ENCODE measurements around the gene CEP170.

CEP170 gene

GRCh38 chr1:243267914-243268653 is 13.0 kb upstream of the CEP170 start:
- DNase-seq = no peak

GRCh38 chr1:243267471-243267880 is 12.4 kb upstream of the CEP170 start:
- no peak for DNase-seq

- no peak for DNase-seq
These were observed 11.2 kb upstream of the CEP170 start for GRCh38 chr1:243266231-243266630.

GRCh38 chr1:243264717-243265116 is 9.6 kb upstream of the CEP170 start:
- no peak for DNase-seq

GRCh38 chr1:243261390-243261789 is 6.3 kb upstream of the CEP170 start:
- DNase-seq = no peak

GRCh38 chr1:243260221-243260880 is 5.3 kb upstream of the CEP170 start:
- no peak for DNase-seq

- no peak for DNase-seq
These were observed 3.6 kb upstream of the CEP170 start for GRCh38 chr1:243258731-243259130.

GRCh38 chr1:243257189-243257588 is 2.1 kb upstream of the CEP170 start:
- DNase-seq = no peak

GRCh38 chr1:243256590-243256989 is 1.5 kb upstream of the CEP170 start:
- DNase-seq = no peak

- peak; percentile 100 for DNase-seq
These were observed 871 bp upstream of the CEP170 start, which contains the start of gene SDCCAG8 for GRCh38 chr1:243255791-243256512. SDCCAG8 (plus strand) TSS chr1:243256041; CDS start chr1:243256174, 133 bp downstream.

GRCh38 chr1:243254233-243254926 is 701 bp downstream of the CEP170 start:
- peak; percentile 48 for DNase-seq

- DNase-seq = no peak
These were observed 1.2 kb downstream of the CEP170 start for GRCh38 chr1:243253926-243254232.

- DNase-seq = no peak
These were observed 1.7 kb downstream of the CEP170 start for GRCh38 chr1:243253211-243253925.

- DNase-seq = no peak
These were observed 3.5 kb downstream of the CEP170 start for GRCh38 chr1:243251539-243251938.

- DNase-seq = no peak
These were observed 5.0 kb downstream of the CEP170 start for GRCh38 chr1:243250102-243250501.

- no peak for DNase-seq
These were observed 5.9 kb downstream of the CEP170 start for GRCh38 chr1:243249214-243249613.

GRCh38 chr1:243247901-243248300 is 7.2 kb downstream of the CEP170 start:
- no peak for DNase-seq

GRCh38 chr1:243246916-243247315 is 8.2 kb downstream of the CEP170 start:
- no peak for DNase-seq

GRCh38 chr1:243244432-243244841 is 10.6 kb downstream of the CEP170 start:
- no peak for DNase-seq

GRCh38 chr1:243236604-243237252 is 18.4 kb downstream of the CEP170 start:
- DNase-seq = no peak

GRCh38 chr1:243234978-243235647 is 20.0 kb downstream of the CEP170 start:
- no peak for DNase-seq

- DNase-seq = no peak
These were observed 21.2 kb downstream of the CEP170 start for GRCh38 chr1:243233908-243234307.

Measured in DMS153 (cell line).